Mesodermal cell (in vitro differentiated cells): ENCODE measurements around the gene ZNF689. TPM values are rescaled to one million over a fixed set of nuclear protein-coding genes. Genes with fewer than 3 reads are reported as not detected.
A peak's percentile ranks its signal among the peaks of the same experiment; 100 is the strongest.

Source experiments
- H3K27ac ChIP-seq: 2 replicates; pipeline ENCODE4 v1.7.0; 2013; ENCODE audit warnings: mild to moderate bottlenecking, low read depth, low read length, moderate library complexity; ENCODE audit not compliant: severe bottlenecking
- H3K36me3 ChIP-seq: 2 replicates; pipeline ENCODE4 v1.7.1; 2013; ENCODE audit warnings: mild to moderate bottlenecking, low read length, moderate library complexity; ENCODE audit not compliant: control insufficient read depth, insufficient read depth
- H3K4me1 ChIP-seq: one replicate; pipeline ENCODE4 v1.7.1; 2013; ENCODE audit warnings: mild to moderate bottlenecking, low read length; ENCODE audit not compliant: insufficient read depth, control insufficient read depth, poor library complexity, severe bottlenecking
- H3K4me3 ChIP-seq: 2 replicates; pipeline ENCODE4 v1.7.0; 2013; ENCODE audit warnings: low read length, control low read depth, mild to moderate bottlenecking; ENCODE audit not compliant: insufficient read depth, poor library complexity, severe bottlenecking; ENCODE audit errors: extremely low read depth
- H3K9me3 ChIP-seq: 2 replicates; pipeline ENCODE4 v1.7.1; 2013; ENCODE audit warnings: mild to moderate bottlenecking, low read length, moderate library complexity; ENCODE audit not compliant: control insufficient read depth
- WGBS, 2 experiments: methylation state at CpG; one replicate each; pipeline ENCODE4 v1.1.5; 2013; ENCODE audit warnings: missing lambda C conversion rate in 2 of 2; ENCODE audit not compliant: insufficient coverage in 2 of 2; 5-methylcytosine and 5-hydroxymethylcytosine counted together
- polyA plus RNA-seq, 2 experiments: library from polyadenylated mRNA; stranded (reverse); fragments of 50-300 nt; gene quantifications; one replicate each; pipeline ENCODE4 v1.2.3, GENCODE V29; 2013

Gene ZNF689
- 10.2 TPM for polyA plus RNA-seq (2013, experiment 1 of 2)
- 10.5 TPM for polyA plus RNA-seq (2013, experiment 2 of 2)

- H3K36me3 ChIP-seq = peaks cover 23% of the 10 kb centered on the region
- peak within 1 kb of the TSS; percentile 84 for H3K27ac ChIP-seq
- 0% methylated on average over 54 to 57 of the region's 63 CpGs for WGBS, 2 experiments
- H3K9me3 ChIP-seq = no peaks in the 10 kb centered on the region
- H3K4me3 ChIP-seq = peak within 1 kb of the TSS; percentile 79
- peaks cover 3% of the 10 kb centered on the region for H3K4me1 ChIP-seq
Measured at GRCh38 chr16:30609926-30610839, at the start of gene ZNF689. Gene ZNF689 (minus strand): TSS chr16:30610389. CDS start chr16:30610041, 348 bp downstream.

GRCh38 chr16:30658731-30659506 is 48.7 kb upstream of the ZNF689 start:
- peaks cover 18% of the 10 kb centered on the region for H3K4me1 ChIP-seq
- WGBS, 2 experiments = 0 to 1% methylated on average over 37 to 52 of the region's 64 CpGs
- peaks cover 65% of the 10 kb centered on the region for H3K36me3 ChIP-seq
- no peaks in the 10 kb centered on the region for H3K9me3 ChIP-seq
- peak overlapping the region; percentile 96 for H3K27ac ChIP-seq
- peak overlapping the region; percentile 90 for H3K4me3 ChIP-seq

GRCh38 chr16:30657866-30658730 is 47.9 kb upstream of the ZNF689 start, which contains the start of gene FBRS:
Gene FBRS (plus strand): TSS chr16:30658431. CDS start chr16:30659519, 1,088 bp downstream.
- no peaks in the 10 kb centered on the region for H3K9me3 ChIP-seq
- peak within 1 kb of the TSS; percentile 90 for H3K4me3 ChIP-seq
- peaks cover 64% of the 10 kb centered on the region for H3K36me3 ChIP-seq
- H3K27ac ChIP-seq = peak within 1 kb of the TSS; percentile 96
- peaks cover 18% of the 10 kb centered on the region for H3K4me1 ChIP-seq
- WGBS, 2 experiments = 0% methylated on average over 65 to 72 of the region's 86 CpGs

GRCh38 chr16:30656974-30657865 is 47.0 kb upstream of the ZNF689 start:
- WGBS, 2 experiments = 43 to 53% methylated on average over 27 to 29 of the region's 32 CpGs
- Histone ChIP-seq H3K36me3 (peaks cover 61% of the 10 kb centered on the region), H3K27ac (peak overlapping the region; percentile 82), H3K4me1 (peaks cover 15% of the 10 kb centered on the region), H3K9me3 (no peaks in the 10 kb centered on the region), H3K4me3 (peak overlapping the region; percentile 46)

GRCh38 chr16:30656388-30656787 is 46.2 kb upstream of the ZNF689 start:
- Histone ChIP-seq H3K9me3 (no peaks in the 10 kb centered on the region), H3K4me3 (no peak overlapping the region), H3K27ac (no peak overlapping the region), H3K4me1 (peaks cover 10% of the 10 kb centered on the region), H3K36me3 (peaks cover 53% of the 10 kb centered on the region)
- 98 to 100% methylated on average over 5 to 7 of the region's 8 CpGs for WGBS, 2 experiments

GRCh38 chr16:30655815-30656347 is 45.7 kb upstream of the ZNF689 start:
- Histone ChIP-seq H3K9me3 (no peaks in the 10 kb centered on the region), H3K27ac (no peak overlapping the region), H3K4me3 (no peak overlapping the region), H3K36me3 (peaks cover 48% of the 10 kb centered on the region), H3K4me1 (peaks cover 8% of the 10 kb centered on the region)
- WGBS, 2 experiments = 95 to 100% methylated on average over 5 to 12 of the region's 12 CpGs

- 82 to 97% methylated on average over 8 to 17 of the region's 18 CpGs for WGBS, 2 experiments
- Histone ChIP-seq H3K4me1 (peaks cover under 1% of the 10 kb centered on the region), H3K36me3 (peaks cover 44% of the 10 kb centered on the region), H3K4me3 (no peak overlapping the region), H3K27ac (no peak overlapping the region), H3K9me3 (no peaks in the 10 kb centered on the region)
Measured at GRCh38 chr16:30654856-30655255, 44.7 kb upstream of the ZNF689 start.

GRCh38 chr16:30652718-30653117 is 42.5 kb upstream of the ZNF689 start:
- WGBS, 2 experiments = 93 to 96% methylated on average over 17 of the region's 18 CpGs
- Histone ChIP-seq H3K27ac (no peak overlapping the region), H3K9me3 (no peaks in the 10 kb centered on the region), H3K36me3 (peaks cover 44% of the 10 kb centered on the region), H3K4me3 (no peak overlapping the region), H3K4me1 (no peaks in the 10 kb centered on the region)

GRCh38 chr16:30652005-30652296 is 41.8 kb upstream of the ZNF689 start:
- Histone ChIP-seq H3K4me1 (no peaks in the 10 kb centered on the region), H3K36me3 (peaks cover 43% of the 10 kb centered on the region), H3K27ac (no peak overlapping the region), H3K4me3 (peak overlapping the region; percentile 84), H3K9me3 (no peaks in the 10 kb centered on the region)
- 53 to 71% methylated on average over 1 to 2 of the region's 2 CpGs for WGBS, 2 experiments
